Esophagus squamous epithelium (tissue), 5 donors: ENCODE measurements around the gene APBA2. TPM values are rescaled to one million over a fixed set of nuclear protein-coding genes. Genes with fewer than 3 reads are reported as not detected.

Experiments
- DNase-seq: peaks from one replicate; lab custom pipeline; 2025; lab: John Stamatoyannopoulos, UW
- H3K27ac ChIP-seq, 4 donors: fragments of 200-600 bp; sonication (generic); one replicate each; pipeline ENCODE4 v1.5.1; 2016 to 2019; ENCODE audit warnings: mild to moderate bottlenecking in 1 of 4
- H3K27me3 ChIP-seq, 4 donors: fragments of 200-600 bp; sonication (generic); 1 replicate in 3 of 4; 2 replicates in 1 of 4; pipeline versions ENCODE4 v1.5.1 to v1.6.0; 2017 to 2021; ENCODE audit warnings: antibody characterized with exemption in 1 of 4
- H3K36me3 ChIP-seq, 3 donors: fragments of 200-600 bp; sonication (generic); one replicate each; pipeline ENCODE4 v1.5.1; 2016 to 2019
- H3K4me1 ChIP-seq, 3 donors: fragments of 200-600 bp; sonication (generic); one replicate each; pipeline ENCODE4 v1.5.1; 2017 to 2019
- H3K4me3 ChIP-seq, 4 donors: fragments of 200-600 bp; sonication (generic); 1 replicate in 3 of 4; 2 replicates in 1 of 4; pipeline ENCODE4 v1.5.1; 2016 to 2019; ENCODE audit warnings: mild to moderate bottlenecking in 2 of 4, moderate library complexity in 1 of 4
- H3K9me3 ChIP-seq, 3 donors: fragments of 200-600 bp; sonication (generic); one replicate each; pipeline ENCODE4 v1.5.1; 2016 to 2019
- CTCF ChIP-seq, 6 experiments: fragments of 450-650 bp in 4 of 6; fragments of 200-600 bp in 2 of 6; sonication (generic) in 2 of 6; IDR thresholded peaks; one replicate each; pipeline ENCODE4 v1.5.1; 2016 to 2019; ENCODE audit warnings: antibody characterized with exemption in 6 of 6, mild to moderate bottlenecking in 4 of 6, moderate library complexity in 4 of 6
- POLR2A ChIP-seq, 4 donors: fragments of 450-650 bp; IDR thresholded peaks; one replicate each; pipeline ENCODE4 v1.6.1; 2017; ENCODE audit warnings: antibody characterized with exemption in 4 of 4, mild to moderate bottlenecking in 4 of 4, moderate library complexity in 3 of 4
- WGBS, 2 donors: methylation state at CpG; one replicate each; pipeline ENCODE4 v1.1.5; 2018; 5-methylcytosine and 5-hydroxymethylcytosine counted together
- intact Hi-C: fragments of 100-400 bp; cut with DNase I; formaldehyde crosslinking; loops from one replicate; pipeline ENCODE4 v1.15.0; 2022
- total RNA-seq, 4 donors: library from RNA; depleted of rRNA; stranded (reverse); fragments of >200 nt; gene quantifications; one replicate each; pipeline ENCODE4 v1.1.0, GENCODE V29; 2016
- donor health status: DM: yes; HTN: yes; CAD: no.

The APBA2 gene
- total RNA-seq, 4 donors from 2014 or later = 0.82 to 9.9 (median 1.6) TPM

GRCh38 chr15:29053661-29054131, 167.9 kb downstream of the APBA2 start:
- TF ChIP-seq POLR2A (IDR thresholded peaks at IDR 0.05) = no peak
- TF ChIP-seq CTCF (IDR thresholded peaks at IDR 0.05) = no peak
- Histone ChIP-seq H3K4me3 (no peak overlapping the region), H3K9me3 (no peaks in the 10 kb centered on the region), H3K36me3 (no peaks in the 10 kb centered on the region), H3K27me3 (no peaks in the 10 kb centered on the region), H3K4me1 (no peaks in the 10 kb centered on the region), H3K27ac (no peak overlapping the region)
- WGBS, 2 donors = 82 to 100% methylated on average over 1 to 2 of the region's 18 CpGs
- intact Hi-C loops = no loop called here
- DNase-seq = no peak

GRCh38 chr15:29054171-29055045, 168.6 kb downstream of the APBA2 start:
- intact Hi-C loops = no loop called here
- no peak for DNase-seq
- Histone ChIP-seq H3K9me3 (no peaks in the 10 kb centered on the region), H3K27ac (no peak overlapping the region), H3K27me3 (no peaks in the 10 kb centered on the region), H3K4me3 (no peak overlapping the region), H3K4me1 (no peaks in the 10 kb centered on the region), H3K36me3 (no peaks in the 10 kb centered on the region)
- TF ChIP-seq CTCF (IDR thresholded peaks at IDR 0.05) (no peak), POLR2A (IDR thresholded peaks at IDR 0.05) (no peak)
- WGBS, 2 donors = 80 to 100% methylated on average over 2 to 3 of the region's 34 CpGs

GRCh38 chr15:29055876-29056275, 170.1 kb downstream of the APBA2 start:
- intact Hi-C loops = no loop called here
- Histone ChIP-seq H3K27ac (no peak overlapping the region), H3K4me3 (no peak overlapping the region), H3K4me1 (no peaks in the 10 kb centered on the region), H3K36me3 (no peaks in the 10 kb centered on the region), H3K9me3 (no peaks in the 10 kb centered on the region), H3K27me3 (no peaks in the 10 kb centered on the region)
- WGBS, 2 donors = 30 to 58% methylated on average over 6 to 7 of the region's 7 CpGs
- DNase-seq = no peak
- no peak for TF ChIP-seq POLR2A (IDR thresholded peaks at IDR 0.05)
- no peak for TF ChIP-seq CTCF (IDR thresholded peaks at IDR 0.05)

- H3K27ac ChIP-seq = no peak overlapping the region
- no peak for TF ChIP-seq POLR2A (IDR thresholded peaks at IDR 0.05)
- DNase-seq = no peak
- H3K27me3 ChIP-seq = no peaks in the 10 kb centered on the region
- intact Hi-C loops = no loop called here
- no peaks in the 10 kb centered on the region for H3K4me1 ChIP-seq
- WGBS, 2 donors = 63 to 69% methylated on average over 3 of the region's 4 CpGs
- no peaks in the 10 kb centered on the region for H3K9me3 ChIP-seq
- H3K4me3 ChIP-seq = no peak overlapping the region
- H3K36me3 ChIP-seq = no peaks in the 10 kb centered on the region
Observed at GRCh38 chr15:29056839-29057450, 171.2 kb downstream of the APBA2 start.

- no peak for DNase-seq
- Histone ChIP-seq H3K9me3 (no peaks in the 10 kb centered on the region), H3K27me3 (no peaks in the 10 kb centered on the region), H3K4me3 (no peak overlapping the region), H3K36me3 (no peaks in the 10 kb centered on the region), H3K4me1 (no peaks in the 10 kb centered on the region), H3K27ac (no peak overlapping the region)
- intact Hi-C loops = no loop called here
- TF ChIP-seq CTCF (IDR thresholded peaks at IDR 0.05) (no peak), POLR2A (IDR thresholded peaks at IDR 0.05) (no peak)
- WGBS, 2 donors = 78 to 91% methylated on average over 8 of the region's 8 CpGs
Observed at GRCh38 chr15:29057856-29058255, 172.1 kb downstream of the APBA2 start.
